Calu3 (cell line): Measurements from ENCODE around the gene AKAP11. TPM values are rescaled to one million over a fixed set of nuclear protein-coding genes. Genes with fewer than 3 reads are reported as not detected.

ENCODE experiments used
- BruUV-seq: library from RNA; stranded (reverse); fragments of 400-500 nt; replicated peaks from 2 replicates; lab custom pipeline; 2021; lab: Mats Ljungman, UMichigan
- CTCF ChIA-PET: fragments of 300-600 bp; sonication (Branson Sonifier 250); formaldehyde crosslinking; loops from one replicate; lab custom pipeline; 2022; ENCODE audit warnings: antibody characterized with exemption; lab: Charles Lee
- DNase-seq: peaks from one replicate; pipeline ENCODE4 v3.0.0; 2022
- H3K27ac Mint-ChIP-seq: one replicate; pipeline ENCODE4 v1.8.0; 2022; ENCODE audit warnings: mixed read lengths; ENCODE audit not compliant: unreplicated experiment
- H3K27me3 Mint-ChIP-seq: one replicate; pipeline ENCODE4 v1.8.0; 2022; ENCODE audit warnings: mixed read lengths; ENCODE audit not compliant: unreplicated experiment
- H3K36me3 Mint-ChIP-seq: one replicate; pipeline ENCODE4 v1.8.0; 2022; ENCODE audit warnings: mild to moderate bottlenecking, moderate library complexity, mixed read lengths; ENCODE audit not compliant: insufficient read depth, unreplicated experiment
- H3K4me1 Mint-ChIP-seq: one replicate; pipeline ENCODE4 v1.8.0; 2022; ENCODE audit warnings: mild to moderate bottlenecking, low read depth, mixed read lengths; ENCODE audit not compliant: unreplicated experiment
- H3K4me3 Mint-ChIP-seq: one replicate; pipeline ENCODE4 v1.8.0; 2022; ENCODE audit warnings: mild to moderate bottlenecking, low read depth, moderate library complexity, mixed read lengths; ENCODE audit not compliant: unreplicated experiment
- H3K9me3 Mint-ChIP-seq: one replicate; pipeline ENCODE4 v1.8.0; 2022; ENCODE audit warnings: low read depth, mixed read lengths; ENCODE audit not compliant: unreplicated experiment
- intact Hi-C: fragments of 100-400 bp; cut with micrococcal nuclease; formaldehyde crosslinking; loops from one replicate; pipeline ENCODE4 v1.10.0; 2022; ENCODE audit not compliant: unreplicated experiment
- total RNA-seq: library from RNA; stranded (reverse); gene quantifications from 2 replicates; pipeline ENCODE4 v1.2.3, GENCODE V29; 2022
- TF ChIP-seq, protein P1 (sequence below): fragments of 200-600 bp; IDR thresholded peaks from one replicate; pipeline ENCODE4 v1.8.0; 2022; ENCODE audit warnings: antibody characterized with exemption; ENCODE audit not compliant: unreplicated experiment

The AKAP11 gene
- total RNA-seq, 1 experiment from 2014 or later, result 14.2 TPM

DNA sequence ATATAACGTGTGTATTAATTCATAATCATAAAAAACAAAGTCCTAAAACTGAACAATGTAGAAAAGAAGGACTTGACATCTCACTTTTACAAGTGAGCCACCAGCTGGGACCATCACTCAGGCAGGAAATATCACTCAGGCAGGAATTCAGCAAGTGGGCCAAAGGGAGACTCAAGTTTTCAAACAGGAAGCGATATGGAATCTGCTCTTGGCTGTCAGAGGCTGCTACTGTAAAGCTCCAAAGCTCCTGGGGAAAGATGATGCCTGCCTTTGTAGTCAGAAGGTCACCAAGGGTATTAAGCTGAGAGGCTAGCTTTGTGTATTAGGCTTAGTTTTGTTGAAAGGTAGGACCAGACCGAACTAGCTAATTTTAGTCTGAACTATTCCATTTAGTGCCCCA, 5.5 kb upstream of the AKAP11 start:
- H3K27me3 Mint-ChIP-seq, result no peaks in the 10 kb centered on the region
- no peaks in the 10 kb centered on the region for H3K4me1 Mint-ChIP-seq
- CTCF ChIA-PET, result no interaction called here
- DNase-seq, result no peak
- H3K4me3 Mint-ChIP-seq, result no peak overlapping the region
- peaks cover 8% of the 10 kb centered on the region for H3K9me3 Mint-ChIP-seq
- intact Hi-C loops, result no loop called here
- no TSS peak for BruUV-seq
- TF ChIP-seq, protein P1, sequence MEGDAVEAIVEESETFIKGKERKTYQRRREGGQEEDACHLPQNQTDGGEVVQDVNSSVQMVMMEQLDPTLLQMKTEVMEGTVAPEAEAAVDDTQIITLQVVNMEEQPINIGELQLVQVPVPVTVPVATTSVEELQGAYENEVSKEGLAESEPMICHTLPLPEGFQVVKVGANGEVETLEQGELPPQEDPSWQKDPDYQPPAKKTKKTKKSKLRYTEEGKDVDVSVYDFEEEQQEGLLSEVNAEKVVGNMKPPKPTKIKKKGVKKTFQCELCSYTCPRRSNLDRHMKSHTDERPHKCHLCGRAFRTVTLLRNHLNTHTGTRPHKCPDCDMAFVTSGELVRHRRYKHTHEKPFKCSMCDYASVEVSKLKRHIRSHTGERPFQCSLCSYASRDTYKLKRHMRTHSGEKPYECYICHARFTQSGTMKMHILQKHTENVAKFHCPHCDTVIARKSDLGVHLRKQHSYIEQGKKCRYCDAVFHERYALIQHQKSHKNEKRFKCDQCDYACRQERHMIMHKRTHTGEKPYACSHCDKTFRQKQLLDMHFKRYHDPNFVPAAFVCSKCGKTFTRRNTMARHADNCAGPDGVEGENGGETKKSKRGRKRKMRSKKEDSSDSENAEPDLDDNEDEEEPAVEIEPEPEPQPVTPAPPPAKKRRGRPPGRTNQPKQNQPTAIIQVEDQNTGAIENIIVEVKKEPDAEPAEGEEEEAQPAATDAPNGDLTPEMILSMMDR, result no peak
- H3K27ac Mint-ChIP-seq, result no peak overlapping the region
- H3K36me3 Mint-ChIP-seq, result peaks cover 6% of the 10 kb centered on the region

DNA sequence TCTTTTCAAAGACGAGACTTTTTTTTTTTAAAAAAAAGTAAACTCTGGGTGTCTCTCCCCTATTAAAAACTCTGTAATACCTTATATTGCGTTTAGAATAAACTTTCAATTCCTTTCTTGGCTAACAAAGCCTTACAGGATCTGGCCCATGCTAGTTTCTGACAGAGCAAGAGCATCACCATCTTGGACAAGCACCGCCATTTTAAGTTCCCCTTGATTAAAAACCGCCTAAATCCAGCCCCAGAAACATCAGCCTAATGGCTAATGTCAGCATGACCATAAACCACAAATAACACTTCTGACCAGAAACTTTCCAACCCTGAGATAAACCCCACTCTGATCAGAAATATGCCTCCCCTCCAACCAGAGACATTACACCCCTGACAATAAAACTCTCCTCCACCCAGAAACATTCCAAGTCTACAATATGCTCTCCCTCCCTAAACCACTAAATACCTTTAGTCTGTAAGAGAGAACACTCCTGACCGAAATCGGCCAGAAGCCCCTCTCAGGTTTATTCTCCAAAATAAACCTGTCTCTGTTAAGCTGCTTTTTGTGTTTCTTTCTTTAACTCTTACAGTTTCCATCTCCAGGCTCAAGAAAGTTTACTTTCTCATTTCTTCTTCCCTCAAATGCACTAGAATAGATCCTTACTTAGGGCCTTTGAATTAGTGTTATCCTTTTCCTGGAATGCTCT, 1.6 kb upstream of the AKAP11 start:
- H3K27ac Mint-ChIP-seq, result peak overlapping the region; percentile 79
- intact Hi-C loops, result no loop called here
- DNase-seq, result no peak
- H3K27me3 Mint-ChIP-seq, result no peaks in the 10 kb centered on the region
- H3K4me1 Mint-ChIP-seq, result peaks cover 11% of the 10 kb centered on the region
- peaks cover 20% of the 10 kb centered on the region for H3K36me3 Mint-ChIP-seq
- CTCF ChIA-PET, result no interaction called here
- no TSS peak for BruUV-seq
- H3K9me3 Mint-ChIP-seq, result peaks cover 8% of the 10 kb centered on the region
- H3K4me3 Mint-ChIP-seq, result no peak overlapping the region
- TF ChIP-seq, protein P1, result no peak

GRCh38 chr13:42270857-42271215, 1.1 kb upstream of the AKAP11 start:
- peak overlapping the region; percentile 78 for H3K4me3 Mint-ChIP-seq
- H3K4me1 Mint-ChIP-seq, result peaks cover 11% of the 10 kb centered on the region
- H3K27ac Mint-ChIP-seq, result peak overlapping the region; percentile 79
- TF ChIP-seq, protein P1, result no peak
- BruUV-seq, result no TSS peak
- peaks cover 8% of the 10 kb centered on the region for H3K9me3 Mint-ChIP-seq
- CTCF ChIA-PET, result no interaction called here
- no peaks in the 10 kb centered on the region for H3K27me3 Mint-ChIP-seq
- peaks cover 20% of the 10 kb centered on the region for H3K36me3 Mint-ChIP-seq
- intact Hi-C loops, result no loop called here
- no peak for DNase-seq

DNA sequence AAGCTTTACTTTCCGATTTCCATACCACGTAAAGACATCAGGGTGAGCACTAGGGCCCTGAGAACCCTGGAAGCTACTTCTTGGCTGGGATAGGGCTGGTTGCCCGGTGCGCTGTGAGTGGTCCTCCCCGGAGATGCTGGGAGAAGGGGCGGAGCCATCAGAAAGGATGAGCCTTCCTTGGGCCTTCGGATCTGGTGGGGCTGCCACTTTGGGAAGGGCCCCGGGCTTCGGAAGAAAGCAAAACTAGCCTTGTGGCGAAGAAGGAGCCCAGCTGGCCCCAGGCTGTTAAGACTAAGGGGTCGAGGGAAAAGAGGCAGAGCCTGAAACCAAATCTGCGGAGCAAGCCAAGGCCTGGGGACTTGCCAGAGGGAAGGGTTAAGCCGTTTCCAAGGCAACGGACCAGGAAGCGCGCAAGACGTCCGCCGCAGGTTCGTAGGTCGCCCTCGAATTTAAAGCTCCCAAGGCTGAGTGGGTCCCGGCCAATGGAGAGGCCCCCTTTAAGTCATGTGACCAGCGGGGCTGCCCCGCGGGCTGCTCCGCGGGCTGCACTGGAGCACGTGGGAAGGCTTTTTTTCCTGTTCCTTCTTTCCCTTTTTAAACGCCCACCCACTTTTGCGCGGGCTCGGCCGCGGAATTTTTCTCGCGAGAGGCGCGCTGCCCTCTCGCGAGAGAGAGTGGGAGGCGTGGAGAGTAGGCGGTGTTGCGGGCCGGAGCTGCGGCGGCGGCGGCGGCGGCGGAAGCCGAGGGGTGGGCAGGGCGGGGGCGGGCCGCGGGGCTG, 426 bp upstream of the AKAP11 start:
- Mint-ChIP-seq H3K9me3 (peaks cover 8% of the 10 kb centered on the region), H3K36me3 (peaks cover 20% of the 10 kb centered on the region), H3K27me3 (no peaks in the 10 kb centered on the region), H3K27ac (peak overlapping the region; percentile 79), H3K4me1 (peaks cover 11% of the 10 kb centered on the region), H3K4me3 (peak overlapping the region; percentile 78)
- intact Hi-C loops, result no loop called here
- DNase-seq, result peak; percentile 84
- CTCF ChIA-PET, result interaction anchor here (0.6 kb wide), 1 partner anchor 963 kb away, joined by 3 read pairs; no protein-coding TSS in a partner anchor
- TF ChIP-seq, protein P1, result no peak
- BruUV-seq, result TSS peak; percentile 73
